GM21786 (cell line): Measurements from ENCODE around the gene AQP10.
"Not testable (repeated sequence)": the region's sequence is repeated elsewhere in the genome, so short reads cannot be mapped to it uniquely, and the experiment has no call there.

Source experiments
- ATAC-seq: cut with Tn5 transposase; IDR thresholded peaks from one replicate; pipeline ENCODE4 v1.9.1; 2021; ENCODE audit not compliant: unreplicated experiment

The AQP10 gene

GRCh38 chr1:154324241-154324640 lies 3.3 kb downstream of the AQP10 start:
- ATAC-seq, result no peak

GRCh38 chr1:154324669-154325582 lies 4.0 kb downstream of the AQP10 start, which contains the start of gene ATP8B2:
ATP8B2 (plus strand) TSS chr1:154325525; CDS start chr1:154328142, 2,617 bp downstream.
- ATAC-seq, result no peak

- no peak for ATAC-seq
Observed at GRCh38 chr1:154325583-154326545, 5.0 kb downstream of the AQP10 start.

- no peak for ATAC-seq
Observed at GRCh38 chr1:154326546-154327465, 5.9 kb downstream of the AQP10 start.

GRCh38 chr1:154327466-154328317 lies 6.8 kb downstream of the AQP10 start:
- ATAC-seq, result no peak

GRCh38 chr1:154328318-154329151 lies 7.6 kb downstream of the AQP10 start:
- no peak for ATAC-seq

DNA sequence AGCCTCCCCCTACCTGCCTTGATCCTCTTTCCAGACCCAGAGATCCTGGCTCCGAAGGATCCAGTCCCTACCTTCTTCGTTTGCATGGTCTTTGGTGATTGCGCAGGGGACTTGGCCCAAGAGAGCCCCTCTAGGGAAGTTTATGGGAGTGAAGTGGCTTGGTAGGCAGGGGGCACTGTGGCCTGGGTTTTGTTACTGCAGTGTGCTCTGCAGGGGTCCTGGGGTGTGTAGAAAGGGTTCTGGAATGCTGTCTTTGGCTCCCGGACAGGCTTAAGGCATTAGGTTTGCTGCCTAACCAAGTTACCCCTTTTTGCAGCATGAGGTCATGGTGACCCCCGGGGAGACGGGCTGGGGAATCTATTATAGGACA lies 8.2 kb downstream of the AQP10 start:
- no peak for ATAC-seq

- no peak for ATAC-seq
Observed at GRCh38 chr1:154329551-154330131, 8.7 kb downstream of the AQP10 start.

GRCh38 chr1:154330669-154331068 lies 9.8 kb downstream of the AQP10 start:
- no peak for ATAC-seq

DNA sequence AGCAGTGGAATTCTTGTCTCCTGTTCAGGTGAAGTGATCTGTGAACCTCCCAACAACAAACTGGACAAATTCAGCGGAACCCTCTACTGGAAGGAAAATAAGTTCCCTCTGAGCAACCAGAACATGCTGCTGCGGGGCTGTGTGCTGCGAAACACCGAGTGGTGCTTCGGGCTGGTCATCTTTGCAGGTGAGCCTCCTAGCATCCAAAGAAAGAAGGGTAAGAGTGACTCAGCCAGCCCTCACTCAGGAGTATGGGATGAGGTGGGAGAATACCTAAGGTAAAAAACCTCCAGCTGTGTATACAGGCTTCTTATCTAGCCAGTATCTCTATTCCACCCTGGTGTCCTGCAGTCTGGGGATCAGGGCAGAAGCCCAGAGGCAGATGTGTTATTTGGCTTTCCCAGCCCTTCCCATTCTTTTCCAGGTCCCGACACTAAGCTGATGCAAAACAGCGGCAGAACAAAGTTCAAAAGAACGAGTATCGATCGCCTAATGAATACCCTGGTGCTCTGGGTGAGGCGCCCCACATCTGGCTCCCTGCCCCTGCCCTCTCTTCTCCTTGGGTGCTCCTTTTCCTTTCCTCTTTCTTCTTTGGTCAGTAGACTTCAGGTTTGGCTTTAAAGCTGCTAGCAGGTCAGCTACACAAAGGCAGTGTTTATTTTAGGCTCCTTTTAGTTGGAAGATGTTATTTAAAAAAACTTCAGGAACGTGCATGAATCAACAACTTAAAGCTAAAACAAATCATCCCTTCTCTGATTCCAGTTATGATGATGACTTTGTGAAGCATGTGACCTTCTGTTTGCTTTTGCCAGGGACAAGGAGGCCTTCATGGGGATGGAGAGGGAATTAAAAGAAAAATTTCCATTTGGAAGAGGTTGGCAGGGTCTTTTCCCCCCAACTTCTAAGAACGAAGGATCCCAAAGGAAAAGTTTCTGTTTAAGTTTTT lies 13.5 kb downstream of the AQP10 start:
- ATAC-seq, result no peak

- no peak for ATAC-seq
Observed at GRCh38 chr1:154335025-154335714, 14.3 kb downstream of the AQP10 start.

DNA sequence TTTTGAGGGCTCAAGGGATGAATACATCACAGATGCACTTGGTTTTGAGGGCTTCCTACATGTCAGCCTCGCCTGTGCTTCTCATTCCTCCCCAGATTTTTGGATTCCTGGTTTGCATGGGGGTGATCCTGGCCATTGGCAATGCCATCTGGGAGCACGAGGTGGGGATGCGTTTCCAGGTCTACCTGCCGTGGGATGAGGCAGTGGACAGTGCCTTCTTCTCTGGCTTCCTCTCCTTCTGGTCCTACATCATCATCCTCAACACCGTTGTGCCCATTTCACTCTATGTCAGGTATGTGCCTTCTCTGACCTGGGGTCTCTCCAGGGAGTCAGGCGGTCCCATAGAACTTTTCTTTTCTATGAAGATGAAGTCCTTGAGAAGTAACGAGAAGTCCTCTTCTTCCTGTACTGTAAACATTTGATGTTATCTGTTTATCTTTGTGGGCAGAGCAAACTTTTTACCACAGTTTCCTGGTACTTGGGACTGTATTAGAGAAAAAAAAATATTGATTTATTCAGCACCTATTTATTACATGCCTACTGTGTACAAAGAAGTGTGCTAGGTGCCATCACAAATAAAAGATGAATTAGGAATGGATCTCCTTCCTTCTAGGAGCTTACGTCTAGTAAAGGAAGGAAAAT lies 16.5 kb downstream of the AQP10 start:
- ATAC-seq, result no peak

- no peak for ATAC-seq
Observed at GRCh38 chr1:154338875-154339274, 18.0 kb downstream of the AQP10 start.

DNA sequence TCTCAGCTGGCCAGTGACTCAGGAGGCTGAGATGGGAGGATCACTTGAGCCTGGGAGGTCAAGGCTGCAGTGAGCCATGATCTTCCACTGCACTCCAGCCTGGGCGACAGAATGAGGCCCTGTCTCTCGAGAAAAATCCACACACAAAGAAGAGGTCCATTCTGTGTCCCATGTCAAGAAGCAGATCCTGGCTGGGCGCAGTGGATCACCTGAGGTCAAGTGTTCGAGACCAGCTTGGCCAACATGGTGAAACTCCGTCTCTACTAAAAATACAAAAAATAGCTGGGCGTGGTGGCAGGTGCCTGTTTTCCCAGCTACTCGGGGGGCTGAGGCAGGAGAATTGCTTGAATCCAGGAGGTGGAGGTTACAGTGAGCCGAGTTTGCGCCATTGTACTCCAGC lies 20.5 kb downstream of the AQP10 start:
- not testable (repeated sequence) for ATAC-seq

DNA sequence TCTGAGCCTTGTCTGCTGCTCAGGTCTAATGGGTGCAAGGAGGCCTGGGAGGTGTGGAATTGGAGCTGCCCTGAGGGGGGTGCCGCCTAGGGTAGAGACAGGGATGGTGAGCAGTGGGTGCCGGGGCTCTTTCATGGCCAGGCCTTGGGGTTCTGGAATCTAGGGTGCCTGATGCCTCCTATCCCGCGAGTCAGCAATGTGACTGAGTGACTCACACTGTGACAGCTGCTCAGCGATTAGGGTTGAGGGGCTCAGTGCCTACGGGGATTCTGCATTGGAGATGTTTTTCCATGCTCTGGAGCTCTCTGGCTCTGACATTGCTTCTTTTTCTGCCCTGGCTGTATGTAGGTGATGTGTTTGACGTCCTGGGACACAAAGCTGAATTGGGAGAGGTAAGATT lies 21.2 kb downstream of the AQP10 start:
- ATAC-seq, result no peak

GRCh38 chr1:154342836-154343472 lies 22.1 kb downstream of the AQP10 start:
- no peak for ATAC-seq
